NOMO-1 treated with DMSO at 0.1 percent for 48 hours (cell line): ENCODE results near the gene PPM1E.
"Not testable (repeated sequence)": the region's sequence is repeated elsewhere in the genome, so short reads cannot be mapped to it uniquely, and the experiment has no call there.

Experiments used
- DNase-seq: peaks from one replicate; lab custom pipeline; 2025; ENCODE audit not compliant: unreplicated experiment; lab: John Stamatoyannopoulos, UW

Gene PPM1E

DNA sequence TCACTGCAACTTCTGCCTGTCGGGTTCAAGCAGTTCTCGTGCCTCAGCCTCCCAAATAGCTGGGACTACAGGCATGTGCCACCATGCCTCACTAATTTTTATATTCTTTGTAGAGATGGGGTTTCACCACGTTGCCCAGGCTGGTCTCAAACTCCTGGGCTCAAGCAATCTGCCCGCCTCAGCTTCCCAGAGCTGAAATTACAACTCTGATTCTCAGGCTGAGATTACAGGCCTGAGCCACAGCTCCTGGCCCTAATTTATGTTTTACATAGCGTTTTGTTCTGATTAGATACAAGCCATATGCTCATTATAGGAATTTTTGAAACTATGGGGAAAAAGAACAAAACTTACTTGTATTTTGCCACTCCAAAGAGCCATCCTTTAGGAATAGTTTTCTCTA lies 22.8 kb downstream of the PPM1E start:
- not testable (repeated sequence) for DNase-seq

DNA sequence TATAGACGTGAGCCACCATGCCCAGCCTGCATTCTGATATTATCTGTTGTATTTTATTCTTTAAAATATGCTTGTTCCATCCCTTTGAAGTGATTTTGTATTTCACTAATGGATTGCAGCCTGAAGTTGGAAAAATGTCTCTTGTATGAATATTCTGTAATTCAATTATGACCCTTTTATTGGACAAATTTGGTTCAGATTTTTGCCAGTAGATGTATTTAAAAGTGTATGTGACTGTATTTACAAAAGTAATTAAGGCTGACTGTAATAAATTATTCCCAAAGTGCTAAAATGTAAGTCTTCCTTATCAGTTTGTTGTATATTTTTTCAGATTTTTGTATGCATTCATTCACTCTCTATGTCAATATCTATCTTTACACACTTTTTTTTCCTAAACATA lies 23.8 kb downstream of the PPM1E start:
- DNase-seq: no peak

DNA sequence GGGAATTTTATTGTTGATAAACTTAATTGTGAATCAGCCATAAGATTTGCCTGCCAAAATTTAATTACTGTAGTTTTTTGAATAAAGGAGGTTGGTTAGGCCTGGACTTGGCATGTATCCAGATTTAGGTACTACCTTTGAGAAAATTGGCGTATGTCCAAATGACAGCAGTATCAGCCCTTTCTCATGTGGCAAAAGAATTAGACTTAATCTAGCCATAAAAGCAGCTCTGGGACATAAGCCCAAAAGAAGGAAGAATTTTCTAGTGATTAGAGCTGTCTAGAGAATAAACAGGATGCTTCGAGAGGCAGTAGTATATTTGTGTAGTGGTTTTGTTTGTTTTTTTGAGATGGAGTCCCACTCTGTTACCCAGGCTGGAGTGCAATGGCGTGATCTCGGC lies 27.7 kb downstream of the PPM1E start:
- no peak for DNase-seq

- DNase-seq: no peak
These were observed 29.4 kb downstream of the PPM1E start for GRCh38 chr17:58785097-58785496.

DNA sequence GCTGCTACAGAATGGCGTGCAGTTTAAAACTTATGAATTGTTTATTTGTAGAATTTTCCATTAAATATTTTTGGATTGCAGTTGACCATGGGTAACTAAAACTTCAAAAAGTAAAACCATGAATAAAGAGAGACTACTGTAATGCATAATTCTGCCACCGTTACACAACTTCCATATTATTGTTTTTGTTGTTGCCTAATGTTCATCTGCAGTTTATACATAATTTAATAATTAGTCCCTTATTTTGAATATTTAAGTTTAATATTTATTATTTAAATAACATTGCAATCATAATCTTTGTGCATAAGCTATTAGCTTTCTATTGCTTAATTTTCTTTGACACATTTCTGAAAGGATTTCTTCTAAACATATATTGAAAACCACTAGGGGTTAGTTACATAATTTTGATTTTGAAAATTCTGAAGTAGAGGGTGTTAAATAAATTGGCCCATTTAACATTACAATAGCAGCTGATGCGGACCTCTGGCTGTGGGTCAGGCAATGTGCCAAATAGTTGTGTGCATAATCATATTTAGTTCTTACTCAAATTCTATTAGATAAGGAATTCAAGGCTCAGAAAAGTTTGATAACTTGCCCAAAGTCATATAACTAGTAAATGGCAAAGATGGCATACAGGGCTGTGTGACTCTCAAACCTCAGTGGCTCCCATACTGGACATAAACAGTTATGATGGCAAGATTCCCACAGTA lies 31.1 kb downstream of the PPM1E start:
- DNase-seq: no peak

GRCh38 chr17:58788199-58788598 lies 32.5 kb downstream of the PPM1E start:
- DNase-seq: no peak

DNA sequence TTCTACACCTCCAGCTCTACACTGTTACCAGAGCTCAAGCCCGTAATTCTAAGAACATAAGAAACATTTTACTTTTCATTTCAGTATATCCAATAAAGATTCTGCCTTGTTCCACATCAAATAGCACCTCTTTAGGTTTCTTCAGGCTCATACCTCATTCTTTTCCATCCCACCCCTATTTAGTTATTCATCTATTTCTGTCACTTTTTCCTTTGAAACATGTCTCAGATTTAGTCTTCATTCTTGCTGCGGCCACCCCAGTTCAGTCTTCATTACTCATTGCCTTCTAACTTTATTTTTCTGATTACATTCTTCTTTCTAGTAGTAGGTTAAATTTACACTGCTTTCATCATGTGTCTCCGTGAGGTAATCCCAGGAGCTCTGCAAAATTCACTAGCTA lies 33.5 kb downstream of the PPM1E start:
- DNase-seq: no peak

GRCh38 chr17:58789831-58790230 lies 34.2 kb downstream of the PPM1E start:
- DNase-seq: no peak

DNA sequence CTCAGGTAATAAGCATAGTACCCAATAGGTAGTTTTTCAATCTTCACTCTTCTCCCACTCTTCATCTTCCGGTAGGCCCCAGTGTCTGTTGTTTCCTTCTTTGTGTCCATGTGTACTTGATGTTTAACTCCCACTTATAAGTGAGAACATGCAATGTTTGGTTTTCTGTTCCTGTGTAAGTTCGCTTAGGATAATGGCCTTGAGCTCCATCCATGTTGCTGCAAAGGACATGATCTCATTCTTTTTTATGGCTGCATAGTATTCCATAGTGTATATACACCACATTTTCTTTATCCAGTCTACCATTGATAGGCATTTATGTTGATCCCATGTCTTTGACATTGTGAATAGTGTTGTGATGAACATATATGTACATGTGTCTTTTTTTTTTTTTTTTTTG lies 38.9 kb downstream of the PPM1E start:
- DNase-seq: not testable (repeated sequence)

DNA sequence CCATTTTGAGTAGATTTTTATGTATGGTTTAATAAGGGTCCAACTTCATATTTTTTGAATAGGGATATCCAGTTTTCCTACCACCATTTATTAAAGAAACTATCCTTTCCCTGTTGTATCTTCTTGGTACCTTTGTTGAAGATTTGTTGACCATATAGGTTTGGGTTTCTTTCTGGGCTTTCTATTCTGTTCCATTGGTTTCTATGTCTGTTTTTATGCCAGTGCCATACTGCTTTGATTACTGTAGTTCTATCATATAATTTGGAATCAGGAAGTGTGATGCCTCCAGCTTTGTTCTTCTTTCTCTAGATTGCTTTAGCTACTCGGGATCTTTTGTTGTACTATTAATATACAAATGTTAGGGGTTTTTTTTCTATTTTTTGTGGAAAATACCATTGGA lies 46.5 kb downstream of the PPM1E start:
- DNase-seq: no peak

DNA sequence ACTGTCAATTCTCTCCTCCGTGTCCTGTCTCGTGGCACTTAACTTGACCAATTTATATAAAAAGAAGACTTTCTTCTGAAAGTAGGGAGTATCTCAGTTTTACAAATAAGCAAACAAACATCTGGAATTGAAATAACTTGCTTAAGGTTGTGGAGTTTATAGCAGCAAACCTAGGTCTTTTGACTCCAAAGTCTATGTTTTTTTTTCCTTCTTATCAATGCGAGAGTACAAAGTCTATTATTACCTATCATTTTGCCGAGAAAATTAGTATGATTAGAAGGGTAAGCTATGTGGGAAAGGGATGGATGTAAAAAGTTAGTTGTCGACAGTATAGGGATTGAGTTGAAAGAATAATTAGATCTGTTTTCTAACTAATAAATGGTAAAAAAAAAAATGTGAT lies 50.4 kb downstream of the PPM1E start:
- no peak for DNase-seq

- no peak for DNase-seq
These were observed 53.2 kb downstream of the PPM1E start for GRCh38 chr17:58808609-58809563.

- DNase-seq: no peak
These were observed 53.9 kb downstream of the PPM1E start for GRCh38 chr17:58809564-58809936.

DNA sequence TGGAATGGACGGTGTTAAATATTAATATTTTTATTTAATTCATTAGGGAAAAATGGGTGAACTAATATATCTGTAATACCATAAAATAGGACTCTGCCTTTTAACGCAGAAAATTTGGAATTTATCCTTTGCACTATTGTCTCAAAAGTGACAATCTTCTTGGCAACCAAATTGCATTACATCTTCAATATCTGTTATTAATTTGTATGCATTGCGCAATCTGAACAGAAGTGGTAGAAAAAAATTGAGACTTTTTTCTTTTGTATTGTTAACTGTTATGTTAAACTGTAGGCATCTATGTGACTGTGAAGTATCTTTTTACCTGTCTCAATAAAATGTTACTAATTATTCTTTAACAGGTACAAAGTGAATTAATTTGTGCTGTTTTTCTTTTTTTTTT lies 55.6 kb downstream of the PPM1E start:
- no peak for DNase-seq

DNA sequence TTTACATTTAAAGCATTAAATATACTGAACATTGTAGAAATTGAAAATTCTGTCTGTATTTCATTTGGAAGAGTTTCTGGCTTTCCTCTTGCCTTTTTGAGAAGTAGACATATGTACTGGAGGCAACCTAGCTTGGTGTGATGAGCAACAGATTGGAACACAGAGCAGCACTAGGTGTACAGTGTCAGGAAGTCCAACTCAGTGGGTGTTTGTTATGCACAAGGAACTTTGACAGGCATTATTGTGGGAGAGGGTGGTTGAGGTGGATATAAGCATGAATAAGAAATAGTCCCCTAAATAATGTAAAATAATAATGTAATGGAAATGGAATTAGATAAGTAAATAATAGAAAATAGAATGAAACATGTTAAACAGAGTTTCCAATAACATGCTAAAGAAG lies 58.1 kb downstream of the PPM1E start:
- no peak for DNase-seq

- DNase-seq: no peak
These were observed 63.0 kb downstream of the PPM1E start for GRCh38 chr17:58818654-58819053.

GRCh38 chr17:58822148-58823050 lies 66.7 kb downstream of the PPM1E start:
- DNase-seq: no peak

- DNase-seq: no peak
These were observed 67.4 kb downstream of the PPM1E start for GRCh38 chr17:58823051-58823525.

DNA sequence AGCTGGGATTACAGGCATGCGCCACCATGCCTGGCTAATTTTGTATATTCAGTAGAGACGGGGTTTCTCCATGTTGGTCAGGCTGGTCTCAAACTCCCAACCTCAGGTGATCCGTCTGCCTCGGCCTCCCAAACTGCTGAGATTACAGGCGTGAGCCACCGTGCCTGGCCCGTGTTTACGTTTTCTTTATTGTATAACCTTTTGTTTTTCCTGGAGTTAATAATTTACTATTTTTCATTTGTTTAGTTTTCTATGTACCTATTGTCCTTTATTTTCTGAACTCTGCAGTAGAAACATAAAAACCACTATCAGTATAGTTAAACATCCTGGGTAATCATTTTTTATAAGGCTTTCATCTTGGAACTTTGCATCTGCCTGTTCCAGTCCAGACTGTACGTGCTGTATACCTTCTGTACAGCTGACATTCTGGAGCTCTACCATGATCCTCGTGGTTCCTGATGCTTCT lies 73.6 kb downstream of the PPM1E start:
- no peak for DNase-seq

GRCh38 chr17:58831780-58832179 lies 76.1 kb downstream of the PPM1E start:
- DNase-seq: no peak

GRCh38 chr17:58832514-58832913 lies 76.9 kb downstream of the PPM1E start:
- no peak for DNase-seq
